ENCODE results near the gene DDR1. TPM values are rescaled to one million over a fixed set of nuclear protein-coding genes. Genes with fewer than 3 reads are reported as not detected.
A peak's percentile ranks its signal among the peaks of the same experiment; 100 is the strongest.

Gene DDR1
- total RNA-seq, 1 experiment from 2014 or later, result 80.9 TPM

DNA sequence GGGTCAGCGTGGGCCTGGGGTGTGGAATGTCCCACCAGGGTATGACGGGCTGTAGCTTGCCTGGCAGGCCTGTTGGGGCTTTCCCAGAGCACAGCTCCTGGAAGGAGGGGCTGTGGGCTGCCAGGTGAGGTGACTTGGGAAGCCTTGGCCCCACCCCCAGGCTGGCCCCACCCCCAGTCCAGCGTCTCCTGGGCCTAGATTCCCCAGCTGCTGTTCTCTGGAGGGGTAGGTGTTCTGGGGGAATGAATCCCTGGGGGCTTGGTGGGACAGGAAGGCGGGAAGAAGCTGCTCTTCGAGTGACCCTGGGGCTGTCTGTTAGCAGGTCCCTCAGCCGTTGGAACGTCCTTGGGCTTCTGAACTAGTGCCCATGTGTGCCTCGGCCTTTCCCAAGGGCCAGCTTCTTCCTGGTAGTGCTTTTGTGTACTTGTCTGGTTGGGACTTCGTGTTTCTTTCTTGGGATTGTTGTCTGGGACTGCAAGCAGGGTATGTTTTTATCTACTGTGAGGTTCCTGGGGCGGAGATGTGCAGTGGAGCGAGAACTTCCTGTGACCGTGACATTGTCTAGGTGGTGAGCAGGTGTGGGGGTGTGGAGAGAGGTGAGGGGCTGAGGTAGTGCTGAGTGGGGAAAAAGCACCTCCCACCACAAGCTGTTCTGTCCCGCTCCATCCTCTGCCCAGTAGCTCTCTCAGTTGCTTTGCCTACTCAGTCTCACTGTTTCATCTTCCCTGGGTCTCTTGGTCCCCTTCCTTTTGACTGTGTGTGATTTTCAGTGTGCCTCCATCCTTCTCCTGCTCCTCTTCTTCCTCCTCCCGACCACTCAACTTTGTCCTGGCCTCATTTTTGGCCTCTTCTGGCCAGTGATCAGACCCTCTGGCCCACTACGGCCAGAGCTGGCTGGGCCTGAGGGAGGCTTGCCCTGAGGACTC is 1.3 kb upstream of the DDR1 start:
- Histone ChIP-seq H3K9me3 (replicated peaks) (no peaks in the 10 kb centered on the region), H3K36me3 (no peaks in the 10 kb centered on the region; the same call in 1 of the 2 replicates), H3K27me3 (no peaks in the 10 kb centered on the region), H3K4me3 (peak overlapping the region; percentile 68), H3K27ac (peak overlapping the region; percentile 94), H3K4me1 (peaks cover 26% of the 10 kb centered on the region)
- peak; percentile 62 to 70 for DNase-seq

GRCh38 chr6:30884521-30885480 is 482 bp downstream of the DDR1 start:
- no peaks in the 10 kb centered on the region for H3K9me3 ChIP-seq (replicated peaks)
- H3K4me3 ChIP-seq, result peak overlapping the region; percentile 68
- H3K27me3 ChIP-seq, result no peaks in the 10 kb centered on the region
- H3K4me1 ChIP-seq, result peaks cover 29% of the 10 kb centered on the region
- peak overlapping the region; percentile 94 for H3K27ac ChIP-seq
- H3K36me3 ChIP-seq, result peaks cover 5% of the 10 kb centered on the region
- DNase-seq, result peak; percentile 57 to 67

- Histone ChIP-seq H3K27ac (peak overlapping the region; percentile 94), H3K9me3 (replicated peaks) (no peaks in the 10 kb centered on the region), H3K36me3 (peaks cover 7% of the 10 kb centered on the region), H3K4me3 (peak overlapping the region; percentile 68), H3K27me3 (no peaks in the 10 kb centered on the region), H3K4me1 (peaks cover 37% of the 10 kb centered on the region)
- DNase-seq, result peak in 1 of 2 experiments; percentile 32
Measured at GRCh38 chr6:30885481-30885998, 1.2 kb downstream of the DDR1 start.

- peak; percentile 91 to 92 for DNase-seq
- H3K4me1 ChIP-seq, result peaks cover 41% of the 10 kb centered on the region
Measured at GRCh38 chr6:30885999-30886896, 1.9 kb downstream of the DDR1 start.

DNA sequence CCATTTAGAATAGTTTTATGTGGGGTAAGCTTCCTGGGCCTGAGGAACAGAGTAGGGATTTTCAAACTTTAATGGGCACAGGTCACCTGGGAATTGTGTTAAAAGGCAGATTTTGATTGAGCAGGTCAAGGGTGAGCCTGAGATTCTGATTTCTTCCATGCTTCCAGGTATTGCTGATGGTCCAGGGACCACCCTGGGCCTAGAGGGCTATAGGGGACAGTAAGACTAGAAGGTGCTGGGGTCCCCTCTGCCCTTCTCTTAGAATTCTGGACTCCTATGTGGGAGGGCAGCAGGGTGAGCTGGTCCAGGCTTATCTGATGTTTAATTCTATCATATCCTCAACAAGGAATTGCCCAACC is 2.6 kb downstream of the DDR1 start:
- H3K4me3 ChIP-seq, result peak overlapping the region; percentile 68
- peak overlapping the region; percentile 94 for H3K27ac ChIP-seq
- H3K27me3 ChIP-seq, result no peaks in the 10 kb centered on the region
- peaks cover 18% of the 10 kb centered on the region for H3K36me3 ChIP-seq
- DNase-seq, result no peak
- no peaks in the 10 kb centered on the region for H3K9me3 ChIP-seq (replicated peaks)
- H3K4me1 ChIP-seq, result peaks cover 36% of the 10 kb centered on the region

More at GRCh38 chr6:30885999-30886896, 1.9 kb downstream of the DDR1 start:
- Histone ChIP-seq H3K9me3 (replicated peaks) (no peaks in the 10 kb centered on the region), H3K27me3 (no peaks in the 10 kb centered on the region), H3K27ac (peak overlapping the region; percentile 94), H3K36me3 (peaks cover 14% of the 10 kb centered on the region), H3K4me3 (peak overlapping the region; percentile 68)

DNA sequence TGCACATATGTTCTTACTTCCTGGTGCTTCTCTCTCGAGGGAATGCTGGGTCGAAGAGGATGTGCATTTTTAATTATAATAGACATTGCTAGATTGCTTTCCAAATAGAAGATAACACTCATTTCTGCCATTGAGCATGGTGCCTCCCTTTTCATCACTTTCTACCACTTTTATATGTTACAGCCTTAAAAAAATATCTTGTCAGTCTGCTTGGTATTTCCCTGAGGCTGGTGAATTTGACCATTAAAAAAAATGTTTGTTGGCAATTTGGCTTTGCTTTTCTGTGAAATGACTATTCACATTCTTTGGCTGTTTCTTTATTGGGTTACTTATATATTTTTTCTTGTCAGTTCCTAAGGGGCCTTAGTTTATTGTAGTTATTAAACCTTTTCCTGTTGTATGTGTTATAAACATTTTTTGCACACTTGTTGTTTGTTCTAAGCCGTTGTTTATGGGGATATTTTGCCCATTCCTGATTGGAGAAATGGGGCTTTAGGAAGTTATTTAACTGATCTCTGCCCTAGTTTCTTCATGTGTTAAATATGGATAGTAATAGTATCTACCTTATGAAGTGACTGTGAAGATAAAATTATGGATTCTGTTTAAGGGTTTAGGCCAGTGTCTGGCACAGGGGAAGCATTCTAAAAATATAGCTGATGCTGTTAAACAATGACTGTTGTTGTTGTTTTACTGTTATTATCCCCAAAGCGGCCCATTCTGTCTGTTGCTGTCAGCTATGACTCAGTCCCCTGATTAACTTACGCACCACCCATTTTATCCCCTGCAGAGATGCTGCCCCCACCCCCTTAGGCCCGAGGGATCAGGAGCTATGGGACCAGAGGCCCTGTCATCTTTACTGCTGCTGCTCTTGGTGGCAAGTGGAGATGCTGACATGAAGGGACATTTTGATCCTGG is 3.8 kb downstream of the DDR1 start:
- peaks cover 31% of the 10 kb centered on the region for H3K36me3 ChIP-seq
- H3K27me3 ChIP-seq, result no peaks in the 10 kb centered on the region
- no peak overlapping the region for H3K4me3 ChIP-seq
- no peak overlapping the region for H3K27ac ChIP-seq
- peaks cover 27% of the 10 kb centered on the region for H3K4me1 ChIP-seq
- H3K9me3 ChIP-seq (replicated peaks), result no peaks in the 10 kb centered on the region
- no peak for DNase-seq

GRCh38 chr6:30888816-30889495 is 4.6 kb downstream of the DDR1 start:
- Histone ChIP-seq H3K36me3 (peaks cover 33% of the 10 kb centered on the region), H3K9me3 (replicated peaks) (no peaks in the 10 kb centered on the region), H3K27me3 (no peaks in the 10 kb centered on the region), H3K27ac (no peak overlapping the region), H3K4me3 (no peak overlapping the region), H3K4me1 (peaks cover 22% of the 10 kb centered on the region)
- DNase-seq, result no peak

DNA sequence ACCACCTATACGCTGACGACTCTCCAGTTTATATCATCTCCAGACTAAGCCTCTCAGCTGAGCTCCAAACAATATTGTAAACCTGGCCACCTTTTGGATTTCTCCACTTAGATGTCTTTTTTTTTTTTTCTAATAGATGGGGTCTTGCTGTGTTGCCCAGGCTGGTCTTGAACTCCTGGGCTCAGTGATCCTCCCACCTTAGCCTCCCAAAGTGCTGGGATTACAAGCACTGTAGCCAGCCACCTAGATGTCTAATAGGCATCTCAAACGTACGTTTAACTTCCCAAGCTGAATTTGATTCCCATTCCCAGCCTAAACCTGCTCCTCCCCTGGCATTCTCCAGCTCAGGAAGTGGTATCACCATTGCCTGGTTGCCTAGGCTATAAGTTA is 5.2 kb downstream of the DDR1 start:
- Histone ChIP-seq H3K27ac (peak overlapping the region; percentile 46; the same call in 1 of the 2 replicates), H3K9me3 (replicated peaks) (no peaks in the 10 kb centered on the region), H3K4me1 (peaks cover 22% of the 10 kb centered on the region), H3K36me3 (peaks cover 39% of the 10 kb centered on the region), H3K27me3 (no peaks in the 10 kb centered on the region), H3K4me3 (no peak overlapping the region)
- no peak for DNase-seq

- H3K27ac ChIP-seq, result peak overlapping the region; percentile 46
- H3K4me3 ChIP-seq, result no peak overlapping the region
- peak; percentile 87 to 88 for DNase-seq
- H3K27me3 ChIP-seq, result no peaks in the 10 kb centered on the region
- H3K4me1 ChIP-seq, result peaks cover 22% of the 10 kb centered on the region
- no peaks in the 10 kb centered on the region for H3K9me3 ChIP-seq (replicated peaks)
- peaks cover 43% of the 10 kb centered on the region for H3K36me3 ChIP-seq
Measured at GRCh38 chr6:30889921-30890645, 5.8 kb downstream of the DDR1 start.

- no peaks in the 10 kb centered on the region for H3K9me3 ChIP-seq (replicated peaks)
- DNase-seq, result no peak
Measured at GRCh38 chr6:30890646-30891449, 6.5 kb downstream of the DDR1 start.

GRCh38 chr6:30891450-30891723 is 7.1 kb downstream of the DDR1 start:
- Histone ChIP-seq H3K36me3 (peaks cover 51% of the 10 kb centered on the region), H3K27ac (no peak overlapping the region), H3K4me3 (no peak overlapping the region), H3K4me1 (peaks cover 22% of the 10 kb centered on the region), H3K9me3 (replicated peaks) (no peaks in the 10 kb centered on the region), H3K27me3 (no peaks in the 10 kb centered on the region)
- no peak for DNase-seq

More at GRCh38 chr6:30890646-30891449, 6.5 kb downstream of the DDR1 start:
- Histone ChIP-seq H3K4me1 (peaks cover 22% of the 10 kb centered on the region), H3K27me3 (no peaks in the 10 kb centered on the region), H3K36me3 (peaks cover 46% of the 10 kb centered on the region), H3K27ac (peak overlapping the region; percentile 46), H3K4me3 (no peak overlapping the region)

Data from SJCRH30 (cell line).